ENCODE data around the gene CRKL. TPM values are rescaled to one million over a fixed set of nuclear protein-coding genes. Genes with fewer than 3 reads are reported as not detected.

Gene CRKL
- total RNA-seq, 2 donors from 2014 or later: 70.0 to 84.9 TPM

- H3K27ac Mint-ChIP-seq: peak overlapping the region in 1 of 2 donors; percentile 41
- DNase-seq (ENCODE audit: low spot score in 2 of 2) (no peak), ATAC-seq (no peak)
- H3K36me3 Mint-ChIP-seq: peaks cover 0 to 18% of the 10 kb centered on the region in 2 donors
- H3K9me3 Mint-ChIP-seq: no peaks in the 10 kb centered on the region
Observed at GRCh38 chr22:20953668-20954500, 36.7 kb downstream of the CRKL start.

- Mint-ChIP-seq H3K36me3 (peaks cover 0 to 6% of the 10 kb centered on the region in 2 donors), H3K27ac (no peak overlapping the region), H3K9me3 (no peaks in the 10 kb centered on the region)
- no peak for DNase-seq (ENCODE audit: low spot score in 2 of 2)
- ATAC-seq: peak in 1 of 2 donors; percentile 30
Observed at GRCh38 chr22:20955548-20955947, 38.3 kb downstream of the CRKL start.

DNA sequence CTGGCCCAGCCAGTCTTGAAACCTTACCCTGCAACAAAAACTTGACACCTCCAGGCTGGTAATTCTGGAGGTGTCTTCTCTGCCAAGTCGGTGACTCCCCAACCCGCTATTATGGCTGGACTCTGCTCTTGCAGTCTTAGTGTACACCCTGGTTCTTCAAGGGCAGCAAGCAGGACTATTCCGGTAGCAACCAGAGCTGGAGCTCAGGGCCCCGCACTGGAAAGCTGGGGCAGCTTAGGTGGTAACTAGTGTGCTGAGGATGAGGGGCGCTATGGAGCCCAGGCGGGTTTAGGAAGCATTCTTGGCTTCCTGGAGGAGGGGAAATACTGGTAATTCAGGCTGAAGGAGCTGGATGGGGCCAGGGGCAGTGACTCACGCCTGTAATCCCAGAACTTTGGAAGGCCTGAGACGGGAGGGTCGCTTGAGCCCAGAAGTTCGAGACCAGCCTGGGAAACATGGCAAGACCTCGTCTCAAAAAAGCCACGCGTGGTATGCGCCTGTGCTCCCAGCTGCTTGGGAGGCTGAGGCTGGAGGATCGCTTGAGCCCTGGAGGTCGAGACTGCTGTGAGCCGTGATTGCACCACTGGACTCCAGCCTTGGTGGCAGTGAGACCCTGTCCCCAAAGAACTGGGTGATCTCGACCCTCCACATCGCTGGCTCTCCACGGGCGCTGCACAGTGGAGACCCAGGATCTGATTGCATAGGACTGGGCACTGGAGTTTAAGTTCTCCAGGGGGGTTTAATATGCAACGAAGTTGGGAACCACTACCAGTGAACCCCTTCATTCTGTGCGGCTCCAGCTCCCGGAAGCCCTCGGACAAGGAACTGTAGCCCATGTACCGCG is 39.3 kb downstream of the CRKL start:
- Mint-ChIP-seq H3K27ac (no peak overlapping the region), H3K9me3 (no peaks in the 10 kb centered on the region), H3K36me3 (peaks cover 0 to 6% of the 10 kb centered on the region in 2 donors)
- ATAC-seq: no peak
- DNase-seq (ENCODE audit: low spot score in 2 of 2): no peak

DNA sequence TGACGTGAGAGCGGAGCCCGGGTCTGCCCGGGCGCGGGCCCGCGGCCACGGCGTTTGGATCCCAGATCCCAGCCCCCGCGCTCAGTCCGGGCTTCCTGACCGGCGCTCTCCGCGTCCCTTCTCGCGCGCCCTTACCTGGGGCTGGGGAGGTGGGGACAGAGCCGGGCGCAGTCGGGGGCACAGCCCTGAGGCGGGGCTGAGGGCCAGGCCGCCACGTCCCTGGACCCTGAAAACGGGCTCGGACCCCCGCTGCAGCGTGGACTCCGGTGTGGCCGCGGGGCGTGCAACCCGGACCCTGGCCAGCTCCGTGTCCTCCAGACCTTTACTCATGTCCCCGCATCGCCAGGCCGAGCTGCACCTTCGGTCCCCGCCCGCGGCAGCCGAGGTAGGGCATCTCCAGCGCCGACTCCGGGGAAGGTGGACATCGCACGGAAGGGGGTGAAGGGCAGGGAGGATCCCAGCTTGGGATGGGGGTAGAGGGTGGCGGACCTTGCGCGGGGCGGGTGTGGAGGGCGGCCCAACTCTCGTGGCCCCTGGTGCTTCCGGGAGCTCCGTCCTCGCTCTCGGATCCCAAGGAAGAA is 40.0 kb downstream of the CRKL start:
- H3K27ac Mint-ChIP-seq: no peak overlapping the region
- H3K36me3 Mint-ChIP-seq: peaks cover 0 to 6% of the 10 kb centered on the region in 2 donors
- ATAC-seq (peak in 1 of 2 donors; percentile 4), DNase-seq (ENCODE audit: low spot score in 2 of 2) (no peak)
- no peaks in the 10 kb centered on the region for H3K9me3 Mint-ChIP-seq

- no peaks in the 10 kb centered on the region for H3K9me3 Mint-ChIP-seq
- peak overlapping the region in 1 of 2 donors; percentile 50 for H3K27ac Mint-ChIP-seq
- DNase-seq (ENCODE audit: low spot score in 2 of 2) (no peak), ATAC-seq (peak in 1 of 2 donors; percentile 27)
- H3K36me3 Mint-ChIP-seq: no peaks in the 10 kb centered on the region
Observed at GRCh38 chr22:20957683-20958431, 40.6 kb downstream of the CRKL start.

DNA sequence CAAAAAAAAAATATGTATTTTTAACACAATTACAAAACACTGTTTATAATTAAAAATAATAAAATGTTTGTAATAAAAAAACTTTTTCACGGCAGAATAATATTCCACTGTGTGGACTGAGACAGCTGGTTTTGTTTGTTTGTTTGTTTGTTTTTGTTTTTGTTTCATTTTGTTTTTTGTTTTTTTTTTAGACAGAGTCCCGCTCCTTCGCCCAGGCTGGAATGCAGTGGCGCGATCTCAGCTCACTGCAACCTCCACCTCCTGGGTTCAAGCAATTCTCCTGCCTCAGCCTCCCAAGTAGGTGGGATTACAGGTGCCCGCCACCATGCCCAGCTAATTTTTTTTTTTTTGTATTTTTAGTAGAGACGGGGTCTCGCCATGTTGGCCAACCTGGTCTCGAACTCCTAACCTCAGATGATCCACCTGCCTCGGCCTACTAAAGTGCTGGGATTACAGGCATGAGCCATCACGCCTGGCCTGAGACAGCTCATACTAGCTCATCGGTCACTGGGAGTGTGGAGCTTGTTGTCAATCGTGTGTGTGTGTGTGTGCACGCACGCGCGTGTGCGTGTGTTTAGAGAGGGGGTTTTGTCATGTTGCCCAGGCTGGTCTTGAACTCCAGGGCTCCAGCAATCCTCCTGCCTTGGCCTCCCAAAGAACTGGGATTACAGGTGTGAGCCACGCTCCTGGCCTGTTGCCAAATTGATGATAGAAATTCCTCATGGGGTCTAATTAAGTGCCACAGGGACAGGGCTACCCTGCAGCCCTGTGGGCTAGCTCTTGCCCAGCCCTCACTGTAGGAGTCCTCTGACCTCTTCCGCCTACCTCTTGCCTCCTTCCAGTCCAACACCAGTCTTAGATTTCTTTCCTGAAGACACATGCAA is 42.6 kb downstream of the CRKL start:
- Mint-ChIP-seq H3K36me3 (no peaks in the 10 kb centered on the region), H3K27ac (no peak overlapping the region), H3K9me3 (no peaks in the 10 kb centered on the region)
- no peak for ATAC-seq
- DNase-seq (ENCODE audit: low spot score in 2 of 2): no peak

DNA sequence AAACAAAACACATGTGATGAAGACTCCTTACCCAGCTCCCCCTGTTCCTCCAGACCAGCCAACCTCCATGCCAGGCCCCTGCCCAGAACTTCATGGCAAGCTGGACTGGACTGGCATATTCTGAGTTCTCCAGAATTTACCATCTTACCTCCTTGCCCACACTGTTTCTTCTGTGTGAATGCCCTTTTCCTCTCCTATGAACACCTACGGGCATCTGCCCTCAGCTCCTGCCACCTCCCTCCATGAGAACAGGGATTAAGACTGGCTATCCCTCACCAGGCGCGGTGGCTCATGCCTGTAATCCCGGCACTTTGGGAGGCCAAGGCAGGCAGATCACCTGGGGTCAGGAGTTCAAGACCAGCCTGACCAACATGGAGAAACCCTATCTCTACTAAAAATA is 43.4 kb downstream of the CRKL start:
- no peak overlapping the region for H3K27ac Mint-ChIP-seq
- ATAC-seq: no peak
- H3K36me3 Mint-ChIP-seq: no peaks in the 10 kb centered on the region
- no peaks in the 10 kb centered on the region for H3K9me3 Mint-ChIP-seq
- no peak for DNase-seq (ENCODE audit: low spot score in 2 of 2)

- Mint-ChIP-seq H3K27ac (no peak overlapping the region), H3K36me3 (no peaks in the 10 kb centered on the region), H3K9me3 (no peaks in the 10 kb centered on the region)
- DNase-seq (ENCODE audit: low spot score in 2 of 2) (no peak), ATAC-seq (no peak)
Observed at GRCh38 chr22:20962491-20962945, 45.3 kb downstream of the CRKL start.

DNA sequence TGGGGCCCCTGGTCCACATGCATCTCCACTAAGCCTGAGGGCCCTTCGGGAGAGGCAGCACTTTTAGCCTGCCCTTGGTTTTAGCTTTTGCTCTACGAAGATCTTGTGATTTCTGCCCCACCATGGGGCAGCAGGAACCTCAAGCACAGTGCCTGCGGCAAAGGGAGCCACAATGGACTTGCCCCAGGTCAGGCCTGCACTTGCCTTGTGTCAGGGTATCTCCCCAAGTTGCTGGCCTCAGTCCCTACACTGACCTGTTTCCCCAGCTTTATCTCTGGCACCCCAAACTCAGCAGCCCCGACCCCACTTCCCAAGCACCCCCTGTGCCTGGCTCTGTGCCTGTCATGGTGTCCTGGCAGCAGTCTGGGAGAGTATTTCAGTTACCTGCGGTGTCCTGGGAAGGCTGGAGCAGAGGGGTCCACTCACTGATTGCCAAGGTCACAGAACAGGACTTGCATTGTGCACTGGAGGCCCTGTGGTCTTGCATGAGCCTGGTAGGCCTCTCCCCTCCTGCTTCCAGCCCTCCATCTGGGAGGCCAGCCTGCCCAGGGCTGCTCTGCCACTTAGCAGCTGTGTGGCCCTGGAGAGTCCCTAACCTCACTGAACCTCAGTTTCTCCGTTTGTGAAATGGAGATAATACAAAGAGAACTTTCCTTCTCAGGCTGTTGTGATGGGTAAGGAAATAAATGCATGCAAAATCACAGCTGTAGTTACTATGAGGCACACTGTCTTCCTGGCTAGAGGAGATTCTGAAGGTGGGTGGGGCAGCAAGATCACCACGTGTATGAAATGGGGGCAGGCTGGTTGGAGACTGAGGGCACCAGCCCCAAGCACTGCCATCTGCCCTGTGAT is 46.2 kb downstream of the CRKL start:
- H3K36me3 Mint-ChIP-seq: no peaks in the 10 kb centered on the region
- H3K9me3 Mint-ChIP-seq: no peaks in the 10 kb centered on the region
- DNase-seq (ENCODE audit: low spot score in 2 of 2): no peak
- H3K27ac Mint-ChIP-seq: no peak overlapping the region
- ATAC-seq: no peak

DNA sequence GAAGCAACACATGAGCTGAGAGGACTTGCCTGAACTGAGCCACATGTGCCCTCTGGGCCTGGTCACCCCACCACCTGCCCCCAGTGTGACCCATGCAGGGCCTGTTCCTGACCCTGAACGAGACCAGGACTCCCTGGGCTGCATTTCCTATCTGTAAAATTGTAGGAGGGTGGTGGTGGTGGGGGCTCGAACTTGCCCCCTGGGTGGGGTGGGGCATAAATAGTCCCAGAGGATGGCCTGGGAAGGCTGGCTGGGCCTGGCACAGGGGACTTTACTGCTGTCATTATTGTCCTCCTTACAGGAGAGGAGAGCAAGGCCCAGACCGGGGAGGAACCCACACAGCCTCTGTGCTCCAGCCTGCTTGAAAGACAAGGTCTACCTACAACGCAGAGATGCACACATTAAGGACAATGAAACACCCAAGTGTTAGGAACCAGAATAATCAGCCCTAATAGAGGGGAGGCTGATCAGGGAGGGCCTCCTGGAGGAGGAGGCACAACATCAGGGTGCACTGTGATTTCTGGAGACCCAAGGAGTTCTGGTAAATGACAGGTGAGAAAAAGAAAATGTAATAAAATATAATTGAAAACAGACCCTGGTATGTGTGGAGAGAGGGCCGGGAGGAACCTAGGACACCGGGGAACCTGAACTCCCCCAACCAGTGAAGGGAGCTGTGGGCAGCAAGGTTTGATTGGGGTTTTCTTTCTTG is 47.0 kb downstream of the CRKL start:
- H3K27ac Mint-ChIP-seq: peak overlapping the region in 1 of 2 donors; percentile 30
- DNase-seq (ENCODE audit: low spot score in 2 of 2): no peak
- H3K36me3 Mint-ChIP-seq: no peaks in the 10 kb centered on the region
- ATAC-seq: peak in 1 of 2 donors; percentile 27
- H3K9me3 Mint-ChIP-seq: no peaks in the 10 kb centered on the region

DNA sequence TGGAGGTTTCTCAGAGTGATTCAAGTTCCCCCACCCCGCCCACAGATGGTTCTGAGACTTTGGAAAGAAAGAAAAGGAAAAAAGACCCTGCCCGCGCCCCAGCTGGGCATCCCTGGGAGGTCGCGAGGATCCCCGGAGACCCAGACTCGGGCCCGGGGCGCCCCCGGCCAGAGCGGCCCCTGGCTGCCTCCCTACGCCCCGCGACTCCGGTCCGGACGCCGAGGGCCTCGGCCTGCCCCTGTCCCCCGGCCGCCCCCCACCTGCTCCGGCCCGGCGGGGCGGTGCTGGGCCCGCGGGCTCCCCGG is 47.5 kb downstream of the CRKL start:
- no peaks in the 10 kb centered on the region for H3K9me3 Mint-ChIP-seq
- DNase-seq (ENCODE audit: low spot score in 2 of 2): no peak
- ATAC-seq: peak; percentile 6 to 11
- peak overlapping the region in 1 of 2 donors; percentile 30 for H3K27ac Mint-ChIP-seq
- no peaks in the 10 kb centered on the region for H3K36me3 Mint-ChIP-seq

DNA sequence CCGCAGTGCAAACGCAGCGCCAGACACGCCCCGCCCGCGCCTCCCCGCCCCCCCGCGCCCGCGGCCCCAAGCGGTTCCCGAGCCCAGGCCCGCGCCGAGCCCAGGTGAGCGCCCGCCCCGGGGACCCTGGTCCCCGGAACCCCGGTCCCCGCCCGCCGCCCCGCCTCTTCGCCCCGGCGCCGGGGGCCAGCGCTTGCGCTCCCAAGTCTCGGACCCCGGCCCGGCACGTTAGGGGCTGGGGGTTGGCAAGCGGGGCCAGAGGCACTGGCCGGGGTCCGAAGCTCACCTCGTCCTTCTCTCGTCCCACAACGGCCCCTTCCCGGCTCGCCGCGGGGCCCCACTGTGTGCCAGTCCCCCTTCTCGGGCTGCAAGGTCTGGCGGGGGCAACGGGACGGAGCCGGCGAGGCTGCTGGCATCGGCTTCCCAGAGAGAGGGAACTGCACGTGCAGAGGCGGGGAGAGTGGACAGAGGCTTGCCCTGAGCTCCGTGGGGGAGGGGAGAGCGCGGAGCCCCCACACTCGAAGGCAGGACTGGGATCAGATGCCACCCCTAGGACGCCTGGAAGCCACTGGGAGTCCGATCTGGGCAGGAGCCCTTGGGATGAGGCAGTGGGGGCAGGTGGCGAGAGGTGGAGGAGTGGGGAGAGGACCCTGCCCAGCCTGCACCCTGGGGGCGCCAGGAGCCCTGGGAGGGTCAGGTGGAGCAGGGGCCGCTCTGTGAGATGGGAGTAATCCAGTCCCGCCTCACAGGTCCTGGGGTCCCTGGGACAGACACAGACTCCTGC is 48.1 kb downstream of the CRKL start:
- ATAC-seq (peak in 1 of 2 donors; percentile 2), DNase-seq (ENCODE audit: low spot score in 2 of 2) (no peak)
- no peak overlapping the region for H3K27ac Mint-ChIP-seq
- H3K36me3 Mint-ChIP-seq: no peaks in the 10 kb centered on the region
- no peaks in the 10 kb centered on the region for H3K9me3 Mint-ChIP-seq

GRCh38 chr22:20965888-20966855 is 49.0 kb downstream of the CRKL start:
- H3K36me3 Mint-ChIP-seq: no peaks in the 10 kb centered on the region
- no peak overlapping the region for H3K27ac Mint-ChIP-seq
- no peak for ATAC-seq
- H3K9me3 Mint-ChIP-seq: no peaks in the 10 kb centered on the region
- DNase-seq (ENCODE audit: low spot score in 2 of 2): no peak
